B cell (primary cell): ENCODE results near the gene PRORP. TPM values are rescaled to one million over a fixed set of nuclear protein-coding genes. Genes with fewer than 3 reads are reported as not detected.

Experiments used
- ATAC-seq: fragments of 200-7000 bp; cut with Tn5 transposase; one replicate; pipeline ENCODE4 v1.10.0; 2021; ENCODE audit warnings: low read depth, mild to moderate bottlenecking, moderate number of reproducible peaks, moderate library complexity
- CTCF ChIA-PET: fragments of 350-600 bp; sonication (Branson Sonifier 250); formaldehyde crosslinking; loops from one replicate; lab custom pipeline; 2021; ENCODE audit warnings: antibody characterized with exemption, inconsistent platforms; lab: Charles Lee
- POLR2A ChIA-PET: fragments of 350-600 bp; sonication (Branson Sonifier 250); formaldehyde crosslinking; loops from one replicate; lab custom pipeline; 2021; ENCODE audit warnings: antibody characterized with exemption; lab: Charles Lee
- DNase-seq: peaks from one replicate; pipeline ENCODE4 v3.0.0; 2013
- H2AFZ ChIP-seq: 2 replicates; pipeline ENCODE4 v1.6.1; 2012; ENCODE audit warnings: mild to moderate bottlenecking, low read depth, low read length; ENCODE audit not compliant: insufficient read depth, poor library complexity, severe bottlenecking
- H3K27ac ChIP-seq, 2 donors: 1 replicate in 1 of 2; 2 replicates in 1 of 2; pipeline ENCODE4 v1.5.1; 2012 to 2013; ENCODE audit warnings: low read length in 2 of 2, mild to moderate bottlenecking in 2 of 2, moderate library complexity in 1 of 2
- H3K27me3 ChIP-seq, 4 experiments: fragments of 200-600 bp in 1 of 4; sonication (generic) in 1 of 4; replicated peaks in 1 of 4; 1 replicate in 2 of 4; 2 replicates in 2 of 4; pipeline versions ENCODE4 v1.6.1 to v1.7.0; 2013 to 2016; ENCODE audit warnings: low read length in 3 of 4, mild to moderate bottlenecking in 2 of 4, mixed read lengths in 1 of 4, moderate library complexity in 1 of 4; ENCODE audit not compliant: insufficient read depth in 4 of 4, control insufficient read depth in 3 of 4; ENCODE audit errors: control extremely low read depth in 1 of 4
- H3K36me3 ChIP-seq, 2 experiments: replicated peaks in 1 of 2; 1 replicate in 1 of 2; 2 replicates in 1 of 2; pipeline versions ENCODE4 v1.6.1 to v1.7.1; 2013; ENCODE audit warnings: low read length in 1 of 2; ENCODE audit not compliant: insufficient read depth in 2 of 2, control insufficient read depth in 1 of 2; ENCODE audit errors: control extremely low read depth in 1 of 2, extremely low read depth in 1 of 2
- H3K4me1 ChIP-seq, 2 donors: fragments of 200-600 bp in 1 of 2; sonication (generic) in 1 of 2; 1 replicate in 1 of 2; 2 replicates in 1 of 2; pipeline versions ENCODE4 v1.5.1 to v1.6.1; 2013 to 2017; ENCODE audit warnings: low read length in 2 of 2; ENCODE audit not compliant: control insufficient read depth in 2 of 2, insufficient read depth in 2 of 2
- H3K4me2 ChIP-seq: replicated peaks from 2 replicates; pipeline ENCODE3; 2012; ENCODE audit warnings: mild to moderate bottlenecking, low read depth, low read length; ENCODE audit not compliant: poor library complexity, severe bottlenecking
- H3K4me3 ChIP-seq, 5 experiments: fragments of 200-600 bp in 1 of 5; sonication (generic) in 1 of 5; 1 replicate in 3 of 5; 2 replicates in 2 of 5; pipeline versions ENCODE4 v1.5.1 to v1.7.0; 2011 to 2016; ENCODE audit warnings: low read length in 4 of 5, mild to moderate bottlenecking in 4 of 5, low read depth in 2 of 5, control low read depth in 1 of 5, moderate library complexity in 1 of 5; ENCODE audit not compliant: insufficient read depth in 1 of 5; ENCODE audit errors: control extremely low read depth in 1 of 5, extremely low read depth in 1 of 5
- H3K79me2 ChIP-seq: fragments of 200-600 bp; sonication (generic); one replicate; pipeline ENCODE4 v1.6.0; 2016; ENCODE audit warnings: low read length; ENCODE audit not compliant: control insufficient read depth, insufficient read depth
- H3K9ac ChIP-seq: fragments of 200-600 bp; sonication (generic); 2 replicates; pipeline ENCODE4 v1.6.1; 2017; ENCODE audit warnings: mild to moderate bottlenecking, low read length, moderate library complexity
- H3K9me3 ChIP-seq, 3 donors: one replicate each; pipeline versions ENCODE4 v1.6.1 to v1.7.1; 2013; ENCODE audit warnings: low read length in 2 of 3; ENCODE audit not compliant: control insufficient read depth in 2 of 3, insufficient read depth in 1 of 3; ENCODE audit errors: control extremely low read depth in 1 of 3
- H4K20me1 ChIP-seq: 2 replicates; pipeline ENCODE4 v1.6.0; 2012; ENCODE audit warnings: mild to moderate bottlenecking, low read length; ENCODE audit not compliant: insufficient read depth, control insufficient read depth, poor library complexity, severe bottlenecking
- H3K27ac Mint-ChIP-seq: one replicate; pipeline ENCODE4 v1.8.0; 2021; ENCODE audit warnings: mixed read lengths
- H3K27me3 Mint-ChIP-seq: one replicate; pipeline ENCODE4 v1.8.0; 2021; ENCODE audit warnings: mixed read lengths
- H3K4me1 Mint-ChIP-seq: one replicate; pipeline ENCODE4 v1.8.0; 2021; ENCODE audit warnings: mixed read lengths
- H3K4me3 Mint-ChIP-seq: one replicate; pipeline ENCODE4 v1.8.0; 2021; ENCODE audit warnings: mixed read lengths
- H3K9me3 Mint-ChIP-seq: one replicate; pipeline ENCODE4 v1.8.0; 2022; ENCODE audit warnings: mixed read lengths; ENCODE audit not compliant: insufficient read depth
- EZH2 ChIP-seq: IDR thresholded peaks from 2 replicates; pipeline ENCODE4 v1.6.1; 2012; ENCODE audit warnings: borderline replicate concordance, low read depth, mild to moderate bottlenecking, moderate library complexity, low read length; ENCODE audit not compliant: insufficient read depth, poor library complexity, severe bottlenecking
- WGBS: methylation state at CpG from one replicate; pipeline ENCODE4 v1.1.5; 2013; ENCODE audit warnings: missing lambda C conversion rate; ENCODE audit not compliant: insufficient coverage; 5-methylcytosine and 5-hydroxymethylcytosine counted together
- intact Hi-C: fragments of 100-400 bp; cut with micrococcal nuclease; formaldehyde crosslinking; loops from one replicate; pipeline ENCODE4 v1.10.0; 2022
- polyA plus RNA-seq: library from polyadenylated mRNA; depleted of rRNA; stranded (reverse); fragments of >200 nt; gene quantifications from 2 replicates; pipeline ENCODE4 v1.2.3, GENCODE V29; 2012
- total RNA-seq, 2 donors: library from RNA; stranded (reverse); fragments of 120-200 nt in 1 of 2; gene quantifications; 1 replicate in 1 of 2; 2 replicates in 1 of 2; pipeline versions ENCODE4 v1.2.3 to v1.2.4, GENCODE V29; 2013 to 2022
- TF ChIP-seq, protein P1 (sequence below): fragments of 200-600 bp; IDR thresholded peaks from one replicate; pipeline ENCODE4 v1.8.0; 2022; ENCODE audit warnings: antibody characterized with exemption, mild to moderate bottlenecking

The PRORP gene
- total and polyA plus RNA-seq, 2 donors (not counting 1 experiment from before 2014, with no cell fraction given), result 15.0 to 16.4 TPM

DNA sequence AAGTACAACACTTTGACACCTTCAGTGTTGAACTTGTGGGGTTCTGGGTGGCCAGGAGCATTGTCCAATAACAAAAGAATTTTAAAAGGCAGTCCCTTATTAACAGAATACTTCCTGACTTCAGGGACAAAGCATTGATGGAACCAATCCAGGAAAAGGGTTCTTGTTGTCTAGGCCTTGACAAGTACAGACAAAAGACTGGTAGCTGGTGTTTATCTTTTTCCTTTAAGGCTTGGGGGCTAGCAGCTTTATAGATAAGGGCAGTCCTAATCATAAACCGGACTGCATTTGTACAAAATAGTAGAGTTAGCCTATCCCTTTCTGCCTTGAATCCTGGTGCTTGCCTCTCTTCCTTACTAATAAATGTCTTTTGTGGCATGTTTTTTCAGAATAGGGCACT, 48.9 kb upstream of the PRORP start:
- Histone ChIP-seq H3K4me2 (no peak overlapping the region), H3K36me3 (peaks cover 7 to 13% of the 10 kb centered on the region in 2 experiments), H3K9me3 (no peaks in the 10 kb centered on the region), H3K4me3 (no peak overlapping the region), H3K4me1 (no peaks in the 10 kb centered on the region), H2AFZ (no peak overlapping the region), H4K20me1 (no peaks in the 10 kb centered on the region), H3K27me3 (no peaks in the 10 kb centered on the region), H3K9ac (no peak overlapping the region), H3K79me2 (no peaks in the 10 kb centered on the region), H3K27ac (no peak overlapping the region)
- TF ChIP-seq, protein P1, sequence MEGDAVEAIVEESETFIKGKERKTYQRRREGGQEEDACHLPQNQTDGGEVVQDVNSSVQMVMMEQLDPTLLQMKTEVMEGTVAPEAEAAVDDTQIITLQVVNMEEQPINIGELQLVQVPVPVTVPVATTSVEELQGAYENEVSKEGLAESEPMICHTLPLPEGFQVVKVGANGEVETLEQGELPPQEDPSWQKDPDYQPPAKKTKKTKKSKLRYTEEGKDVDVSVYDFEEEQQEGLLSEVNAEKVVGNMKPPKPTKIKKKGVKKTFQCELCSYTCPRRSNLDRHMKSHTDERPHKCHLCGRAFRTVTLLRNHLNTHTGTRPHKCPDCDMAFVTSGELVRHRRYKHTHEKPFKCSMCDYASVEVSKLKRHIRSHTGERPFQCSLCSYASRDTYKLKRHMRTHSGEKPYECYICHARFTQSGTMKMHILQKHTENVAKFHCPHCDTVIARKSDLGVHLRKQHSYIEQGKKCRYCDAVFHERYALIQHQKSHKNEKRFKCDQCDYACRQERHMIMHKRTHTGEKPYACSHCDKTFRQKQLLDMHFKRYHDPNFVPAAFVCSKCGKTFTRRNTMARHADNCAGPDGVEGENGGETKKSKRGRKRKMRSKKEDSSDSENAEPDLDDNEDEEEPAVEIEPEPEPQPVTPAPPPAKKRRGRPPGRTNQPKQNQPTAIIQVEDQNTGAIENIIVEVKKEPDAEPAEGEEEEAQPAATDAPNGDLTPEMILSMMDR, result no peak
- no peak for TF ChIP-seq EZH2
- no peaks in the 10 kb centered on the region for H3K27me3 Mint-ChIP-seq
- no peak for ATAC-seq
- no peak overlapping the region for H3K4me3 Mint-ChIP-seq
- H3K27ac Mint-ChIP-seq, result no peak overlapping the region
- DNase-seq, result no peak
- intact Hi-C loops, result no loop called here
- POLR2A ChIA-PET, result no interaction called here
- H3K9me3 Mint-ChIP-seq, result no peaks in the 10 kb centered on the region
- no peaks in the 10 kb centered on the region for H3K4me1 Mint-ChIP-seq
- WGBS, result no CpG with 5 or more reads among the region's 1 CpG
- CTCF ChIA-PET, result no interaction called here

DNA sequence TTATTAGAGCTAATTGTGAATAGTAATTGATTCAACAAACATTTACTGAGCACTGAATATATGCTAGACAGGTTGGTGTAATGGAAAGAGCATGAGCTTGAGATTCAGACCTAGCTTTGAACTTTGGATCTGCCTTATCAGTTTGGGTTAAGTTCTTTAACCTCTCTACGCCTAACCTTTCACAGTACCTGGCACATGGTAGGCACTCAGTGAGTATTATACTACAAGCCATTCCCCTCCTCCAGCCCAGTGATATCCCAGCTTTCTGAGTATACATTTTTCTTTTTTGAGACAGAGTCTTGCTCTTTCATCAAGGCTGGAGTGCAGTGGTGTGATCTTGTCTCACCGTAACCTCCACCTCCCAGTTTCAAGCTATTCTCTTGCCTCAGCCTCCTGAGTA, 44.3 kb upstream of the PRORP start:
- POLR2A ChIA-PET, result interaction anchor here (0.6 kb wide), 1 partner anchor 46 kb away, joined by 3 read pairs; no protein-coding TSS in a partner anchor
- no peak overlapping the region for H3K4me2 ChIP-seq
- H3K4me3 Mint-ChIP-seq, result no peak overlapping the region
- H3K27me3 ChIP-seq, result no peaks in the 10 kb centered on the region
- peaks cover 7 to 19% of the 10 kb centered on the region in 2 experiments for H3K36me3 ChIP-seq
- intact Hi-C loops, result no loop called here
- H4K20me1 ChIP-seq, result no peaks in the 10 kb centered on the region
- H3K4me1 Mint-ChIP-seq, result no peaks in the 10 kb centered on the region
- H3K9me3 ChIP-seq, result no peaks in the 10 kb centered on the region
- H3K27me3 Mint-ChIP-seq, result no peaks in the 10 kb centered on the region
- no peak for TF ChIP-seq EZH2
- TF ChIP-seq, protein P1, result no peak
- H3K27ac Mint-ChIP-seq, result no peak overlapping the region
- no peak overlapping the region for H2AFZ ChIP-seq
- no peaks in the 10 kb centered on the region for H3K9me3 Mint-ChIP-seq
- no peak overlapping the region for H3K27ac ChIP-seq
- H3K4me3 ChIP-seq, result no peak overlapping the region
- no peak for DNase-seq
- no CpG with 5 or more reads among the region's 2 CpGs for WGBS
- H3K4me1 ChIP-seq, result no peaks in the 10 kb centered on the region
- H3K9ac ChIP-seq, result no peak overlapping the region
- ATAC-seq, result no peak
- H3K79me2 ChIP-seq, result no peaks in the 10 kb centered on the region
- CTCF ChIA-PET, result interaction anchor here (1.3 kb wide), 1 partner anchor 36 kb away, joined by 3 read pairs; no protein-coding TSS in a partner anchor
